ENCODE data around the gene IQCH. TPM values are rescaled to one million over a fixed set of nuclear protein-coding genes. Genes with fewer than 3 reads are reported as not detected.

IQCH gene
- total and polyA plus RNA-seq, 2 experiments from 2014 or later = 1.7 to 4.6 TPM

- H3K27ac ChIP-seq (ENCODE audit: low read depth) = no peak overlapping the region
- H3K27me3 ChIP-seq (ENCODE audit: insufficient read depth) = no peaks in the 10 kb centered on the region
- H3K4me1 ChIP-seq (ENCODE audit: insufficient read depth) = peaks cover 10% of the 10 kb centered on the region; the same call in 1 of the 2 replicates
- H3K9me2 ChIP-seq (ENCODE audit: insufficient read depth) = no peaks in the 10 kb centered on the region
- H2AFZ ChIP-seq = no peak overlapping the region
- no peaks in the 10 kb centered on the region for H4K20me1 ChIP-seq (replicated peaks; ENCODE audit: insufficient read depth)
- H3K4me2 ChIP-seq = no peak overlapping the region
- peaks cover 11% of the 10 kb centered on the region for H3K36me3 Mint-ChIP-seq (ENCODE audit: low read depth)
- H3K4me3 Mint-ChIP-seq = no peak overlapping the region
- peak; percentile 24 for DNase-seq (ENCODE audit: low spot score)
- no peaks in the 10 kb centered on the region for H3K79me2 ChIP-seq (replicated peaks; ENCODE audit: insufficient read depth)
- peaks cover 22% of the 10 kb centered on the region for H3K9me3 Mint-ChIP-seq
- H3F3A ChIP-seq (replicated peaks; ENCODE audit: low read depth) = no peaks in the 10 kb centered on the region
- ATAC-seq = no peak
- H3K4me1 Mint-ChIP-seq = peaks cover 7% of the 10 kb centered on the region; the same call in 2 of the 3 replicates
- H3K27me3 Mint-ChIP-seq (ENCODE audit: insufficient read depth, low read depth, poor library complexity) = peaks cover 2% of the 10 kb centered on the region
- no peak overlapping the region for H3K4me3 ChIP-seq
- H3K27ac Mint-ChIP-seq = no peak overlapping the region
- TF ChIP-seq CREB1 (CRISPR knock-in tag; IDR thresholded peaks at IDR 0.05; ENCODE audit: low read depth) (no peak), NANOG (IDR thresholded peaks at IDR 0.05; ENCODE audit: borderline replicate concordance) (no peak), JUNB (IDR thresholded peaks at IDR 0.05; ENCODE audit: unreplicated experiment) (no peak), ETS1 (IDR thresholded peaks at IDR 0.05) (no peak), ZNF114 (CRISPR knock-in tag; IDR thresholded peaks at IDR 0.05) (no peak), STAT1 (IDR thresholded peaks at IDR 0.05; ENCODE audit: unreplicated experiment) (no peak), REST (IDR thresholded peaks at IDR 0.05; ENCODE audit: unreplicated experiment) (no peak), POLR2AphosphoS5 (IDR thresholded peaks at IDR 0.05; ENCODE audit: low read depth) (no peak), EZH2phosphoT487 (IDR thresholded peaks at IDR 0.05; ENCODE audit: unreplicated experiment) (no peak), ZNF462 (CRISPR knock-in tag; IDR thresholded peaks at IDR 0.05) (no peak), CTCF (conservative IDR thresholded peaks at IDR 0.05; ENCODE audit: low read depth in 2 of 2) (no peak), EZH2 (IDR thresholded peaks at IDR 0.05; ENCODE audit: low read depth, unreplicated experiment) (no peak)
- H3K36me3 ChIP-seq (ENCODE audit: insufficient read depth) = no peaks in the 10 kb centered on the region
These were observed 67.9 kb downstream of the IQCH start for GRCh38 chr15:67322481-67322880.
